Gastrocnemius medialis (tissue), 4 donors: ENCODE data around the gene RBMY1A1. TPM values are rescaled to one million over a fixed set of nuclear protein-coding genes. Genes with fewer than 3 reads are reported as not detected.
"Not testable (repeated sequence)": the region's sequence is repeated elsewhere in the genome, so short reads cannot be mapped to it uniquely, and the experiment has no call there.

Experiments used
- ATAC-seq, 2 donors: fragments of 150-250 bp; one replicate each; pipeline ENCODE4 v1.9.1; 2016
- DNase-seq, 2 donors: peaks; one replicate each; pipeline ENCODE4 v3.0.0-alpha.2; 2019
- H3K27ac ChIP-seq, 4 donors: fragments of 200-600 bp; sonication (generic); 1 replicate in 1 of 4; 2 replicates in 3 of 4; pipeline ENCODE4 v1.5.1; 2016 to 2018; ENCODE audit warnings: mild to moderate bottlenecking in 2 of 4, moderate library complexity in 1 of 4
- H3K27me3 ChIP-seq, 3 donors: fragments of 200-600 bp; sonication (generic) in 2 of 3; 1 replicate in 1 of 3; 2 replicates in 2 of 3; pipeline versions ENCODE4 v1.5.1 to v1.6.0; 2016 to 2019; ENCODE audit warnings: mild to moderate bottlenecking in 1 of 3, moderate library complexity in 1 of 3
- H3K36me3 ChIP-seq, 2 donors: fragments of 200-600 bp; sonication (generic) in 1 of 2; one replicate each; pipeline ENCODE4 v1.5.1; 2017 to 2018
- H3K4me1 ChIP-seq, 2 donors: fragments of 200-600 bp; sonication (generic) in 1 of 2; one replicate each; pipeline ENCODE4 v1.5.1; 2016 to 2017; ENCODE audit warnings: mild to moderate bottlenecking in 2 of 2
- H3K4me3 ChIP-seq, 4 donors: fragments of 200-600 bp; sonication (generic) in 3 of 4; 1 replicate in 1 of 4; 2 replicates in 3 of 4; pipeline ENCODE4 v1.5.1; 2016 to 2019; ENCODE audit warnings: mild to moderate bottlenecking in 2 of 4
- H3K9me3 ChIP-seq, 3 donors: fragments of 200-600 bp; sonication (generic) in 2 of 3; 1 replicate in 1 of 3; 2 replicates in 2 of 3; pipeline ENCODE4 v1.5.1; 2016 to 2019
- POLR2A ChIP-seq, 2 donors: fragments of 450-650 bp; IDR thresholded peaks; one replicate each; pipeline ENCODE4 v1.6.1; 2017; ENCODE audit warnings: antibody characterized with exemption in 2 of 2, mild to moderate bottlenecking in 2 of 2, moderate library complexity in 2 of 2
- in situ Hi-C, 4 donors: fragments of 200-750 bp; cut with MboI; loops; one replicate each; pipeline versions ENCODE4 v1.15.0 to v1.8.0; 2017; ENCODE audit warnings: low sequenced_read_pairs in 4 of 4
- intact Hi-C: fragments of 100-400 bp; cut with DNase I; formaldehyde crosslinking; loops from one replicate; pipeline ENCODE4 v1.15.1; 2023; ENCODE audit warnings: low total_unique reads
- total RNA-seq, 4 donors: library from RNA; depleted of rRNA; stranded (reverse); fragments of >200 nt; gene quantifications; one replicate each; pipeline versions ENCODE4 v1.1.0 to v1.2.3, GENCODE V29; 2016
- TF ChIP-seq, protein P1 (sequence below), 5 experiments: fragments of 450-650 bp in 3 of 5; fragments of 200-600 bp in 2 of 5; sonication (generic) in 2 of 5; IDR thresholded peaks in 4 of 5; conservative IDR thresholded peaks in 1 of 5; 1 replicate in 4 of 5; 2 replicates in 1 of 5; pipeline ENCODE4 v1.5.1; 2016 to 2019; ENCODE audit warnings: antibody characterized with exemption in 5 of 5, mild to moderate bottlenecking in 3 of 5, moderate library complexity in 3 of 5

Gene RBMY1A1
- total RNA-seq = not detected

DNA sequence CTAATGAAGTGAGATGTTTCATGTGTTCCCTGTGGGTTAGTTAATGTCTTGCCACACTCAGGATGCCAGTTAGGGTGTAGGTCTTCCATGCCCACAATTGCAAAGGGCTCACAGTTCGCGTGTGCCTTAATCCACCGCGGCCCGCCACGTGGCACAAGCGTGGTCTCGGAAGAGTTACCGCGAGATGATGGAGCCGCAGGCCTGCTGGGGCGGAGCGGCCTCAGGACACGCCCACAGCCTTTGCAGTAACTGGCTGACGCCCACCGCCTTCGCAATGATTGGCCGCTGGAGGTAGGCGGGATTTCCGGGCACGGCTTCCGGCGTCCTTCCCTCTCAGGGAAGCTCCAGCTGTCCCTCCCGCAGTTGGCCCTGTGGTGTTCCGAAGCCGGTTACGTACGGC lies at the start of gene RBMY1A1:
TSS of gene RBMY1A1 (plus strand) at position 301 of the 400 bp plus-strand sequence. CDS start 2,013 bp downstream, outside the sequence.
- ATAC-seq, H3K27me3 ChIP-seq, intact Hi-C loops, H3K9me3 ChIP-seq, in situ Hi-C loops, H3K27ac ChIP-seq, H3K4me3 ChIP-seq, H3K36me3 ChIP-seq, H3K4me1 ChIP-seq, DNase-seq: not testable (repeated sequence)

DNA sequence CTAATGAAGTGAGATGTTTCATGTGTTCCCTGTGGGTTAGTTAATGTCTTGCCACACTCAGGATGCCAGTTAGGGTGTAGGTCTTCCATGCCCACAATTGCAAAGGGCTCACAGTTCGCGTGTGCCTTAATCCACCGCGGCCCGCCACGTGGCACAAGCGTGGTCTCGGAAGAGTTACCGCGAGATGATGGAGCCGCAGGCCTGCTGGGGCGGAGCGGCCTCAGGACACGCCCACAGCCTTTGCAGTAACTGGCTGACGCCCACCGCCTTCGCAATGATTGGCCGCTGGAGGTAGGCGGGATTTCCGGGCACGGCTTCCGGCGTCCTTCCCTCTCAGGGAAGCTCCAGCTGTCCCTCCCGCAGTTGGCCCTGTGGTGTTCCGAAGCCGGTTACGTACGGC lies 23.6 kb upstream of the RBMY1A1 start, which contains the start of gene RBMY1B:
TSS of gene RBMY1B (plus strand) at position 301 of the 400 bp plus-strand sequence. CDS start 2,013 bp downstream, outside the sequence.
- DNase-seq, in situ Hi-C loops, H3K27ac ChIP-seq, H3K36me3 ChIP-seq, H3K9me3 ChIP-seq, H3K4me1 ChIP-seq, intact Hi-C loops, H3K4me3 ChIP-seq, H3K27me3 ChIP-seq, ATAC-seq: not testable (repeated sequence)

DNA sequence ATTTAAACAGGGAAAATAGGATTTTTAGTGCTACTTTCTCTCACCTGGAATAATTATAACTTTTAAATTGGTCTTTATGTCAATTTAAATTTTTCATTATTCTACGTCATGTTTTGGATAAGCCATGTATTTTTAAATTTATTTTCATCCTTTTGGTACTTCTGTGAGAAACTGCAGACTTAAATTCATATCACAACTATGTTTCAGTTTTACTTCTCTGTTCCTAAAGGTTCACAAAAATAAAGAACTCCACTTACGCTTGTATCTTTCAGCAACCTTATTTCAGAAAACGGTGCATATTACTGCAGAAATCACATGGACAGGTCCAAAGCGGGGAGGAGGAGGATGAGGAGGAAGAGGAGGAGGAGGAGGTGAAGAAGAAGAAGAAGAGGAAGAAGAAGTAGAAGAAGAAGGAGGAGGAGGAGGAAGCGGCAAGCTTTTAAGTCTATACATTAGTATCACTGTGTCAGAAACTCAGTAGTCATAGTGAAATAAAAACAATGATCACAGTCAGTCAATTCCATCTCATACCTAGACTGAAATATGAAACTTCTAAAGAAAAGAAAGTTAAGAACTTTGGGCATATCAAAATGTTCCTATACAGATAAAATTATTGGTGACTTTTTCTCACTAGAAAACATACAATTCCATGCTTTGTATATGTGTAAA lies 24.8 kb downstream of the RBMY1A1 start:
- DNase-seq, H3K4me1 ChIP-seq, H3K27me3 ChIP-seq, in situ Hi-C loops, ATAC-seq, H3K27ac ChIP-seq, intact Hi-C loops, H3K9me3 ChIP-seq, H3K4me3 ChIP-seq, H3K36me3 ChIP-seq: not testable (repeated sequence)

DNA sequence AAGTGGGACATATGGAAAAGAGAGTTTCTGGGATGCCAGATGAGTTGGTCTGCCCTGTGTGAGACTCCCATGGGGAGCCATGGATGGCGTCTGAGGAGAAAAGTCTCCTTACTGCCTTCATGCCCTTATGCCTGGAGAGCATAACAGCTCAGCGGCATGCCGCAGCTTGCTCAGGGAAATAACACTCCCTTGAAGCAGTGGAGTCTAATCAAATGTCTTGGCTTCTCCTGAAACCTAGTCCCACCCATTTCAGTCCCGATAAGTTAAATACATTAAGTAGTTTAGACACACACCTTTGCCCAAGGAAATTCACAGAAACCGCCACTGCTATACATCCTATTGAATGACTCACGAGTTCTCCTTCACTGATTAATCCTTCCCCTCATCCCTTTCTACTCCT lies 50.8 kb downstream of the RBMY1A1 start:
- intact Hi-C loops = no loop called here
- DNase-seq = no peak

DNA sequence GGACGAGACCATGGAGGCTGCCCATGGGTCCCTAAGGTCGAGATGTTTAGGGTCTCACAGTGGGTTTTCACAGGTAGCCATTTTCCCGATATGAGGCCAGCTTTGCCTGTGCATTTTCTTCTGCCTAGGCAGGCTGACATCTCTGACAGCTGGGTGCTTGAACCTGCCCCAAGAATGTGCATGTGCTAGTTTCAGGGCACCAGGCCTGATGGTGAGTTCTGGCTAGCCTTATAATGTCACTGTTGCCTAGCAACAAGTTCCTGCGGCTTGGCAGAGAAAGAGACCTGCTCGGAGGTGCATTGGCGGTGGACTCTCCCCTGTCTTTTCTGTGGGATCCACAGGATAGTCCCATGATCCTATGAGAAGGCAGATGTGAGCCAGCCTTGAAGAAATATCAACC lies 51.8 kb downstream of the RBMY1A1 start:
- in situ Hi-C loops, H3K9me3 ChIP-seq, DNase-seq, H3K27me3 ChIP-seq, H3K27ac ChIP-seq, H3K36me3 ChIP-seq, H3K4me1 ChIP-seq, H3K4me3 ChIP-seq, intact Hi-C loops: not testable (repeated sequence)
- ATAC-seq = peak in 1 of 2 donors; percentile 50

More for the DNA sequence above, 50.8 kb downstream of the RBMY1A1 start:
- Histone ChIP-seq H3K27ac (no peak overlapping the region), H3K4me3 (no peak overlapping the region), H3K4me1 (no peaks in the 10 kb centered on the region), H3K9me3 (no peaks in the 10 kb centered on the region), H3K27me3 (no peaks in the 10 kb centered on the region), H3K36me3 (no peaks in the 10 kb centered on the region)
- no peak for TF ChIP-seq POLR2A (IDR thresholded peaks at IDR 0.05)
- TF ChIP-seq, protein P1, sequence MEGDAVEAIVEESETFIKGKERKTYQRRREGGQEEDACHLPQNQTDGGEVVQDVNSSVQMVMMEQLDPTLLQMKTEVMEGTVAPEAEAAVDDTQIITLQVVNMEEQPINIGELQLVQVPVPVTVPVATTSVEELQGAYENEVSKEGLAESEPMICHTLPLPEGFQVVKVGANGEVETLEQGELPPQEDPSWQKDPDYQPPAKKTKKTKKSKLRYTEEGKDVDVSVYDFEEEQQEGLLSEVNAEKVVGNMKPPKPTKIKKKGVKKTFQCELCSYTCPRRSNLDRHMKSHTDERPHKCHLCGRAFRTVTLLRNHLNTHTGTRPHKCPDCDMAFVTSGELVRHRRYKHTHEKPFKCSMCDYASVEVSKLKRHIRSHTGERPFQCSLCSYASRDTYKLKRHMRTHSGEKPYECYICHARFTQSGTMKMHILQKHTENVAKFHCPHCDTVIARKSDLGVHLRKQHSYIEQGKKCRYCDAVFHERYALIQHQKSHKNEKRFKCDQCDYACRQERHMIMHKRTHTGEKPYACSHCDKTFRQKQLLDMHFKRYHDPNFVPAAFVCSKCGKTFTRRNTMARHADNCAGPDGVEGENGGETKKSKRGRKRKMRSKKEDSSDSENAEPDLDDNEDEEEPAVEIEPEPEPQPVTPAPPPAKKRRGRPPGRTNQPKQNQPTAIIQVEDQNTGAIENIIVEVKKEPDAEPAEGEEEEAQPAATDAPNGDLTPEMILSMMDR (IDR thresholded peaks at IDR 0.05 in 4 of 5, conservative IDR thresholded peaks at IDR 0.05 in 1 of 5) = no peak
- in situ Hi-C loops = no loop called here
- ATAC-seq = no peak

DNA sequence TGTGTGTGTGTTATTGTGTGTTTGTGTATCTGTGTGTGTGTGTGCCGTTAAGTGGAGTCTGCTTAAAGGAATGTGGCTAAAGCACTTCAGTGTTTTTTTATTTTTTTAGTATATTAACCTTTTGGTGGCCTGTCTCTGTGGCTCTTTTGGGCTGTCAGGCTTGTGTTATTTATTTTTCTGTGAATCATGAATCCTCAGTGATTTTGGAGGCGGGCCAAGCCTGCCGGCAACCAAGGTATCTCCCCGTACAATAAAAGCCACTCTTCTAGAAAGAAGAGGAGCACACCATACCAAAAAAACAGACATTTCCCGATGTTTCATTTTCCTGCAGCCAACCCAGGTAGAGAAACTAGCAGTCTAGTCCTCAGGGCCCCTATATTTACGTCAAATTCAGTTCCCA lies 57.4 kb downstream of the RBMY1A1 start:
- ATAC-seq (no peak), DNase-seq (no peak)
- Histone ChIP-seq H3K36me3 (no peaks in the 10 kb centered on the region), H3K27ac (no peak overlapping the region), H3K9me3 (no peaks in the 10 kb centered on the region), H3K27me3 (no peaks in the 10 kb centered on the region), H3K4me3 (no peak overlapping the region), H3K4me1 (no peaks in the 10 kb centered on the region)
- no peak for TF ChIP-seq POLR2A (IDR thresholded peaks at IDR 0.05)
- TF ChIP-seq, protein P1 (IDR thresholded peaks at IDR 0.05 in 4 of 5, conservative IDR thresholded peaks at IDR 0.05 in 1 of 5) = no peak
- intact Hi-C loops = no loop called here
- in situ Hi-C loops = no loop called here

DNA sequence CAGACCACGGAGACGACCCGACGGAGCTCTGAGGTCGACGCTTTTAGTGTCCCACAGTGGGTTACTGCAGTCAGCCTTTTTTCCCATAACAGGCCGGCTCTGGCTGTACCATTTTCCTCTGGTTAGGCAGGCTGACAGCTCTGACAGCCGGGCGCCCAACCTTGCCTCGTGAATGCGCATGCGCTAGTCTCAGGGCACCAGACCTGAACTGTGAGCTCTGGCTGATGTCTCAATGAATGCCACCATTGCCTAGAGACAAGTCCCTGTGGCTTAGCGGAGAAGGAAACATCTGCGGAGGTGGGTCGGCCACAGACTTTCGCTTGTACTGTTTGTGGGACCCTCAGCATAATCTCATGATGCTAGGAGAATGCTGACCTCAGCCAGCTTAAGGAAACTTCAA lies 61.6 kb downstream of the RBMY1A1 start:
- H3K4me3 ChIP-seq = not testable (repeated sequence)

More for the DNA sequence above, 61.6 kb downstream of the RBMY1A1 start:
- H3K27me3 ChIP-seq, DNase-seq, H3K4me1 ChIP-seq, intact Hi-C loops, H3K9me3 ChIP-seq, ATAC-seq, H3K36me3 ChIP-seq, in situ Hi-C loops, H3K27ac ChIP-seq: not testable (repeated sequence)

Other genes starting within 250 kb of the RBMY1A1 start
- not detected for gene RBMY1B, start 23.5 kb upstream of the RBMY1A1 start, total RNA-seq